GM12864 (cell line): ENCODE measurements around the gene CTSA.

Experiments
- DNase-seq: peaks from one replicate; pipeline ENCODE4 v3.0.0-alpha.2; 2011; ENCODE audit warnings: low read depth
- H3K4me3 ChIP-seq: 2 replicates; pipeline ENCODE4 v1.5.1; 2011; ENCODE audit warnings: mild to moderate bottlenecking, low read depth, low read length, control low read depth
- CTCF ChIP-seq: IDR thresholded peaks from 2 replicates; pipeline ENCODE4 v1.5.1; 2011; ENCODE audit warnings: low read depth, mild to moderate bottlenecking, moderate library complexity, low read length, control low read depth, inconsistent platforms; ENCODE audit errors: missing control alignments

Gene CTSA

GRCh38 chr20:45890985-45891983 is at the start of gene CTSA, which contains the start of gene NEURL2:
CTSA (plus strand) TSS chr20:45891335; CDS start chr20:45891569, 234 bp downstream.
NEURL2 (minus strand) TSS chr20:45891208; CDS start chr20:45890991, 217 bp downstream.
- peak; percentile 13 for TF ChIP-seq CTCF

GRCh38 chr20:45841407-45842129 is 49.6 kb upstream of the CTSA start:
- no peak overlapping the region for H3K4me3 ChIP-seq
- no peak for TF ChIP-seq CTCF
- no peak for DNase-seq

More at GRCh38 chr20:45890985-45891983, at the start of gene CTSA, which contains the start of gene NEURL2:
- H3K4me3 ChIP-seq: peak within 1 kb of the TSS; percentile 81
- DNase-seq: peak; percentile 69

DNA sequence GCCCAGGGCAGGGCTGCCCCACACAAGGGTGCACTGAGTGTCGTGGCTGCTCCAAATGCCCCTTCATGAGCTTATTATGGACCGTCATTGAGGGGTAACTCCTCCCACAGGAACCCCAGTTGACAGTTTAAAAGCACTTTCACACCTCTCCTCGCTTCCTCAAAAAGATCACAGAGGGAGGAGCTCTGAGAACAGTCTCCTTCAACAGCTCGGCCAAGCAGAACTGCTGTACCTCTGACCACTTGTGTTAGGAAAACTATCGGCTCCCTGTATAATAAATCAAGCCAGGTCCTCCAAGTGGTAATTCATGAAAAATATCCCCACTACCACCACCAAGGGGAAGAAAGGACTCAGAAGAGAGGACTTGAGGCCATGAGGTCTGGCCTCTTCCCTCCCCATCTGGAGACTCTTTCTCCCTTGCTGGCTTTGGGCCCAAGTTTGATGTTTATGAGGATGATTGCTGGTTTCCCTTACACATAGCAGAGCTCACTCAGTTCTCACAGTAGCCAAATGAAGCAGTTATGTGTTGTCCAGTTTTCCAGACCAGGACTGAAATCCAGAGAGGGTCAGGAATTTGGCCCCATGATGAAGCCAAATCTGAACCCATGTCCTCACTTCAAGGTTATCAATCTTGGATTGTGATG is 48.8 kb upstream of the CTSA start:
- peak; percentile 31 for DNase-seq
- TF ChIP-seq CTCF: no peak
- no peak overlapping the region for H3K4me3 ChIP-seq

DNA sequence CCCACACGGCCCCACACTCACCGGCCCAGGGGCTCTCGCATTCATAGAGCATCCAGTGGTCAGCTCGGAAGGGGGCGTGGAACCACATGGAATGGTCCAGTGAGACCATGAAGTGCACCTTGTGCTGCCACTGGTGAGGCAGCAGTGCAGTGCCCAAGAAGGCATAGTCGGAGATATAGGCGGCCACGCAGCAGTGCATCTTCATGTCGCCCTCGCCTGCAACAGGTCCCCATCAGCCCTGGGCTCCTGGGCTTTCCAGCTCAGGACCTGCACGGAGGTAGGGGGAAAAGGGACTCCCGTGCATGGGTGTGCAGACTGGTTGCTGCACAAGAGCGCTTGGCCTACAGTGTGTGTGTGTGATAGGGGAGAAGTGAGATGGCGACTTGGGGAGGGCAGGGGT is 47.6 kb upstream of the CTSA start:
- no peak for TF ChIP-seq CTCF
- DNase-seq: no peak
- no peak overlapping the region for H3K4me3 ChIP-seq

DNA sequence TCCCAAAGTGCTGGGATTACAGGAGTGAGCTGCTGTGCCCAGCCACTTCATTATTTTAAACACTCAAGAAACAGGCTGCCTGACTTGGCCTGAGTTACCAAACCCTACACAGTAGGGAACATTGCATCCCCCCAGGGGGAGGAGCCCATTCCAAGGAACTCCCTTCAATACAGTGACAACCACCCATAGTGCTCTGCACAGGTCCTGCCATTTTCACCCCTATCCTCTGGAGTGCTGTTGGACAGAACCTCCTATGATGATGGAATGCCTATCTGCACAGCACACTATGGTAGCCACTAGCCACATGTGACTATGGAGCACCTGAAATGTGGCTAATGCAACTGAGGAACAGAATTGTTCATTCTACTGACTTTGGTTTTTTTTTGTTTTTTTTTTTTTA is 45.7 kb upstream of the CTSA start:
- H3K4me3 ChIP-seq: no peak overlapping the region
- DNase-seq: no peak
- no peak for TF ChIP-seq CTCF

GRCh38 chr20:45848421-45848820 is 42.7 kb upstream of the CTSA start:
- no peak for DNase-seq
- no peak overlapping the region for H3K4me3 ChIP-seq
- TF ChIP-seq CTCF: no peak
